Gastrocnemius medialis (tissue), 4 donors: ENCODE data around the gene XPA. TPM values are rescaled to one million over a fixed set of nuclear protein-coding genes. Genes with fewer than 3 reads are reported as not detected.

Experiments used
- ATAC-seq, 2 donors: fragments of 150-250 bp; one replicate each; pipeline ENCODE4 v1.9.1; 2016
- DNase-seq, 2 donors: peaks; one replicate each; pipeline ENCODE4 v3.0.0-alpha.2; 2019
- H3K27ac ChIP-seq, 4 donors: fragments of 200-600 bp; sonication (generic); 1 replicate in 1 of 4; 2 replicates in 3 of 4; pipeline ENCODE4 v1.5.1; 2016 to 2018; ENCODE audit warnings: mild to moderate bottlenecking in 2 of 4, moderate library complexity in 1 of 4
- H3K27me3 ChIP-seq, 3 donors: fragments of 200-600 bp; sonication (generic) in 2 of 3; 1 replicate in 1 of 3; 2 replicates in 2 of 3; pipeline versions ENCODE4 v1.5.1 to v1.6.0; 2016 to 2019; ENCODE audit warnings: mild to moderate bottlenecking in 1 of 3, moderate library complexity in 1 of 3
- H3K36me3 ChIP-seq, 2 donors: fragments of 200-600 bp; sonication (generic) in 1 of 2; one replicate each; pipeline ENCODE4 v1.5.1; 2017 to 2018
- H3K4me1 ChIP-seq, 2 donors: fragments of 200-600 bp; sonication (generic) in 1 of 2; one replicate each; pipeline ENCODE4 v1.5.1; 2016 to 2017; ENCODE audit warnings: mild to moderate bottlenecking in 2 of 2
- H3K4me3 ChIP-seq, 4 donors: fragments of 200-600 bp; sonication (generic) in 3 of 4; 1 replicate in 1 of 4; 2 replicates in 3 of 4; pipeline ENCODE4 v1.5.1; 2016 to 2019; ENCODE audit warnings: mild to moderate bottlenecking in 2 of 4
- H3K9me3 ChIP-seq, 3 donors: fragments of 200-600 bp; sonication (generic) in 2 of 3; 1 replicate in 1 of 3; 2 replicates in 2 of 3; pipeline ENCODE4 v1.5.1; 2016 to 2019
- POLR2A ChIP-seq, 2 donors: fragments of 450-650 bp; IDR thresholded peaks; one replicate each; pipeline ENCODE4 v1.6.1; 2017; ENCODE audit warnings: antibody characterized with exemption in 2 of 2, mild to moderate bottlenecking in 2 of 2, moderate library complexity in 2 of 2
- in situ Hi-C, 4 donors: fragments of 200-750 bp; cut with MboI; loops; one replicate each; pipeline versions ENCODE4 v1.15.0 to v1.8.0; 2017; ENCODE audit warnings: low sequenced_read_pairs in 4 of 4
- intact Hi-C: fragments of 100-400 bp; cut with DNase I; formaldehyde crosslinking; loops from one replicate; pipeline ENCODE4 v1.15.1; 2023; ENCODE audit warnings: low total_unique reads
- total RNA-seq, 4 donors: library from RNA; depleted of rRNA; stranded (reverse); fragments of >200 nt; gene quantifications; one replicate each; pipeline versions ENCODE4 v1.1.0 to v1.2.3, GENCODE V29; 2016
- TF ChIP-seq, protein P1 (sequence below), 5 experiments: fragments of 450-650 bp in 3 of 5; fragments of 200-600 bp in 2 of 5; sonication (generic) in 2 of 5; IDR thresholded peaks in 4 of 5; conservative IDR thresholded peaks in 1 of 5; 1 replicate in 4 of 5; 2 replicates in 1 of 5; pipeline ENCODE4 v1.5.1; 2016 to 2019; ENCODE audit warnings: antibody characterized with exemption in 5 of 5, mild to moderate bottlenecking in 3 of 5, moderate library complexity in 3 of 5

Gene XPA
- total RNA-seq, 4 donors from 2014 or later, result 4.8 to 14.8 (median 9.7) TPM

DNA sequence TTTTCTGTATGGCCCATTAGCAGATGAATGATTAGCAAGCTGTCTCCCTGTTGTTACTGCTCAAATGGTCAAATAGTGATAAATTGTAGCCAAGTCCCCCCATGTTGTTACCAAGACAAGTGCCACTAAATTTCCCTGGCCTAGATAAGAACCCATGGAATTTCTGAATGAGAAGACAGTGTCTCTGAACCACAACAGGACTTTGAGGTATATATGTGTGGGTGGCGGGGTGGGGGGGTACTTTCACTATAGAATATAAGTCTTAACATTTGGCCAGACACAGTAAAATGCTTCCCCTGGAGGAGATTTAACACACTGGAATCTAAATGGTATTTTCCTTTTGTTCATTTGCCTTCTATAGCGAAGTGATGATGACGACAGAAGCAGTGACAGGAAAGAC, 28.7 kb downstream of the XPA start:
- H3K36me3 ChIP-seq, result peaks cover 0 to 100% of the 10 kb centered on the region in 2 donors
- no peak for TF ChIP-seq POLR2A (IDR thresholded peaks at IDR 0.05)
- TF ChIP-seq, protein P1, sequence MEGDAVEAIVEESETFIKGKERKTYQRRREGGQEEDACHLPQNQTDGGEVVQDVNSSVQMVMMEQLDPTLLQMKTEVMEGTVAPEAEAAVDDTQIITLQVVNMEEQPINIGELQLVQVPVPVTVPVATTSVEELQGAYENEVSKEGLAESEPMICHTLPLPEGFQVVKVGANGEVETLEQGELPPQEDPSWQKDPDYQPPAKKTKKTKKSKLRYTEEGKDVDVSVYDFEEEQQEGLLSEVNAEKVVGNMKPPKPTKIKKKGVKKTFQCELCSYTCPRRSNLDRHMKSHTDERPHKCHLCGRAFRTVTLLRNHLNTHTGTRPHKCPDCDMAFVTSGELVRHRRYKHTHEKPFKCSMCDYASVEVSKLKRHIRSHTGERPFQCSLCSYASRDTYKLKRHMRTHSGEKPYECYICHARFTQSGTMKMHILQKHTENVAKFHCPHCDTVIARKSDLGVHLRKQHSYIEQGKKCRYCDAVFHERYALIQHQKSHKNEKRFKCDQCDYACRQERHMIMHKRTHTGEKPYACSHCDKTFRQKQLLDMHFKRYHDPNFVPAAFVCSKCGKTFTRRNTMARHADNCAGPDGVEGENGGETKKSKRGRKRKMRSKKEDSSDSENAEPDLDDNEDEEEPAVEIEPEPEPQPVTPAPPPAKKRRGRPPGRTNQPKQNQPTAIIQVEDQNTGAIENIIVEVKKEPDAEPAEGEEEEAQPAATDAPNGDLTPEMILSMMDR (IDR thresholded peaks at IDR 0.05 in 4 of 5, conservative IDR thresholded peaks at IDR 0.05 in 1 of 5), result no peak
- intact Hi-C loops (no loop called here), in situ Hi-C loops (no loop called here)
- no peak overlapping the region for H3K27ac ChIP-seq
- H3K9me3 ChIP-seq, result no peaks in the 10 kb centered on the region
- no peaks in the 10 kb centered on the region for H3K27me3 ChIP-seq
- H3K4me3 ChIP-seq, result no peak overlapping the region
- DNase-seq (no peak), ATAC-seq (no peak)
- no peaks in the 10 kb centered on the region for H3K4me1 ChIP-seq

GRCh38 chr9:97666907-97667686, 30.0 kb downstream of the XPA start:
- H3K4me1 ChIP-seq, result no peaks in the 10 kb centered on the region
- ATAC-seq (no peak), DNase-seq (no peak)
- intact Hi-C loops, result no loop called here
- H3K27ac ChIP-seq, result no peak overlapping the region
- TF ChIP-seq POLR2A (IDR thresholded peaks at IDR 0.05), result no peak
- TF ChIP-seq, protein P1 (IDR thresholded peaks at IDR 0.05 in 4 of 5, conservative IDR thresholded peaks at IDR 0.05 in 1 of 5), result no peak
- no peaks in the 10 kb centered on the region for H3K27me3 ChIP-seq
- no peak overlapping the region for H3K4me3 ChIP-seq
- H3K36me3 ChIP-seq, result peaks cover 0 to 97% of the 10 kb centered on the region in 2 donors
- H3K9me3 ChIP-seq, result no peaks in the 10 kb centered on the region
- in situ Hi-C loops, result no loop called here

- H3K36me3 ChIP-seq, result peaks cover 0 to 95% of the 10 kb centered on the region in 2 donors
- H3K4me3 ChIP-seq, result no peak overlapping the region
- intact Hi-C loops (no loop called here), in situ Hi-C loops (no loop called here)
- no peak for ATAC-seq
- H3K4me1 ChIP-seq, result no peaks in the 10 kb centered on the region
- no peak for TF ChIP-seq POLR2A (IDR thresholded peaks at IDR 0.05)
- TF ChIP-seq, protein P1 (IDR thresholded peaks at IDR 0.05 in 4 of 5, conservative IDR thresholded peaks at IDR 0.05 in 1 of 5), result no peak
- H3K27me3 ChIP-seq, result no peaks in the 10 kb centered on the region
- no peaks in the 10 kb centered on the region for H3K9me3 ChIP-seq
- no peak for DNase-seq
- H3K27ac ChIP-seq, result no peak overlapping the region
Observed at GRCh38 chr9:97665742-97666141, 31.4 kb downstream of the XPA start.

DNA sequence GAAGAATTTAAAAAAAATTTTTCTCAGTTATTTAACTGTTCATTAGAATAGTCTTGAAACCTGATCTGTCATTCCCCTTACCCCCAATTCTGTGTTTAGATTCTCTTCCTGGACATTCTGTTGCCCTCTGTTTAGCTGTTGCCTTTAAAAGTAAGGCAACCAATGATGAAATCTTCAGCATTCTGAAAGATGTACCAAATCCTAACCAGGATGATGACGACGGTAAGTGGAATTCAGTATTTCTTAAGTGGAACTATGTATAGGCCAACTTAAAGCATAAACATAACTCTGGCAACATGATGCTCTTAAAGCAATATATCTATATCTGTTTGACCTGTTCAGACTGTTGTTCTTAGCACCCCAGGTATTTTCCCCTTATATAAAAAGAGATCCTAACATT, 36.3 kb downstream of the XPA start:
- H3K4me3 ChIP-seq, result no peak overlapping the region
- H3K27me3 ChIP-seq, result no peaks in the 10 kb centered on the region
- H3K9me3 ChIP-seq, result no peaks in the 10 kb centered on the region
- intact Hi-C loops, result no loop called here
- H3K4me1 ChIP-seq, result no peaks in the 10 kb centered on the region
- H3K27ac ChIP-seq, result no peak overlapping the region
- DNase-seq, result no peak
- TF ChIP-seq POLR2A (IDR thresholded peaks at IDR 0.05), result no peak
- TF ChIP-seq, protein P1 (IDR thresholded peaks at IDR 0.05 in 4 of 5, conservative IDR thresholded peaks at IDR 0.05 in 1 of 5), result no peak
- peaks cover 2 to 93% of the 10 kb centered on the region in 2 donors for H3K36me3 ChIP-seq
- ATAC-seq, result no peak
- in situ Hi-C loops, result no loop called here
